ENCODE measurements around the gene ENOX1. TPM values are rescaled to one million over a fixed set of nuclear protein-coding genes. Genes with fewer than 3 reads are reported as not detected.

The ENOX1 gene
- polyA plus RNA-seq, 2 of the 4 experiments (the other 2 are of a cell fraction), result 0.28 to 0.41 TPM

DNA sequence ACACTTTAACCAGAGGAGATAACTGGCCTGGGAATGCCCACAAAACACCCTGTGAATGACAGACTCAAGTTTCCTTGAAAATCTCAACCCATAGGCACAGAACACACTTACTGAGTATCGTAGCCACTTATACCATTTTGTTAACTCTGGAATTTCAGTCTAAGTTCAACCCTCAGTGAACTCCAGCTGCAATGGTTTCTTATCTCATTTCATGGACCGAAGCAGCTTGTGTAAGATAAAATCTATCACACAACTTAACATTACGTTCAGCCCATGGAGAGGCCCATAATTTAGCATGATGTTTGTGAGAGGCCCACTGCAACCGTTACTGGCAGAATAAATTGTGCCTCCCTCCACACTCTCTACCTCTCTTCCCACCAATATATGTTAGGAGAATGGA is 440.3 kb downstream of the ENOX1 start:
- Histone ChIP-seq H3K4me3 (no peak overlapping the region), H3K4me2 (no peak overlapping the region), H3K9me3 (no peaks in the 10 kb centered on the region), H3K4me1 (0 out of 3 replicates have a peak, but pooled peaks cover 3% of the 10 kb centered on the region), H3K27ac (no peak overlapping the region)
- ChIA-PET POLR2A (no interaction called here), CTCF (no interaction called here)
- WGBS (ENCODE audit: missing lambda C conversion rate), result 76% methylated on average over 4 of the region's 4 CpGs
- DNase-seq (ENCODE audit: low read depth in 1 of 2, low spot score in 1 of 2), result no peak
- ATAC-seq, result no peak
- TF ChIP-seq KDM5A (IDR thresholded peaks at IDR 0.05), result no peak
- no peak for TF ChIP-seq RNF2 (IDR thresholded peaks at IDR 0.05; ENCODE audit: borderline replicate concordance, low read depth)
- TF ChIP-seq NR3C1 (IDR thresholded peaks at IDR 0.05), result no peak
- TF ChIP-seq, protein P1, sequence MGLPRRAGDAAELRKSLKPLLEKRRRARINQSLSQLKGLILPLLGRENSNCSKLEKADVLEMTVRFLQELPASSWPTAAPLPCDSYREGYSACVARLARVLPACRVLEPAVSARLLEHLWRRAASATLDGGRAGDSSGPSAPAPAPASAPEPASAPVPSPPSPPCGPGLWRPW (IDR thresholded peaks at IDR 0.05), result no peak
- TF ChIP-seq FOXS1 (CRISPR knock-in tag; IDR thresholded peaks at IDR 0.05), result no peak
- TF ChIP-seq, protein P2, sequence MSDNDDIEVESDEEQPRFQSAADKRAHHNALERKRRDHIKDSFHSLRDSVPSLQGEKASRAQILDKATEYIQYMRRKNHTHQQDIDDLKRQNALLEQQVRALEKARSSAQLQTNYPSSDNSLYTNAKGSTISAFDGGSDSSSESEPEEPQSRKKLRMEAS (IDR thresholded peaks at IDR 0.05), result no peak
- TF ChIP-seq HOXB5 (CRISPR knock-in tag; IDR thresholded peaks at IDR 0.05), result no peak
- TF ChIP-seq EHF (CRISPR knock-in tag; IDR thresholded peaks at IDR 0.05), result no peak
- TF ChIP-seq CEBPB (IDR thresholded peaks at IDR 0.05), result no peak
- TF ChIP-seq KDM1A (IDR thresholded peaks at IDR 0.05; ENCODE audit: low read depth), result no peak
- TF ChIP-seq HEYL (CRISPR knock-in tag; IDR thresholded peaks at IDR 0.05), result no peak
- TF ChIP-seq ESRRA (IDR thresholded peaks at IDR 0.05; ENCODE audit: borderline replicate concordance, low read length), result no peak
- TF ChIP-seq CHD2 (IDR thresholded peaks at IDR 0.05; ENCODE audit: low read length, partially characterized antibody), result no peak
- no peak for TF ChIP-seq NPAS2 (CRISPR knock-in tag; IDR thresholded peaks at IDR 0.05; ENCODE audit: borderline replicate concordance)
- TF ChIP-seq, protein P3, sequence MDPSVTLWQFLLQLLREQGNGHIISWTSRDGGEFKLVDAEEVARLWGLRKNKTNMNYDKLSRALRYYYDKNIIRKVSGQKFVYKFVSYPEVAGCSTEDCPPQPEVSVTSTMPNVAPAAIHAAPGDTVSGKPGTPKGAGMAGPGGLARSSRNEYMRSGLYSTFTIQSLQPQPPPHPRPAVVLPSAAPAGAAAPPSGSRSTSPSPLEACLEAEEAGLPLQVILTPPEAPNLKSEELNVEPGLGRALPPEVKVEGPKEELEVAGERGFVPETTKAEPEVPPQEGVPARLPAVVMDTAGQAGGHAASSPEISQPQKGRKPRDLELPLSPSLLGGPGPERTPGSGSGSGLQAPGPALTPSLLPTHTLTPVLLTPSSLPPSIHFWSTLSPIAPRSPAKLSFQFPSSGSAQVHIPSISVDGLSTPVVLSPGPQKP (IDR thresholded peaks at IDR 0.05; ENCODE audit: low read depth, low read length), result no peak
- FAIRE-seq, result no peak

DNA sequence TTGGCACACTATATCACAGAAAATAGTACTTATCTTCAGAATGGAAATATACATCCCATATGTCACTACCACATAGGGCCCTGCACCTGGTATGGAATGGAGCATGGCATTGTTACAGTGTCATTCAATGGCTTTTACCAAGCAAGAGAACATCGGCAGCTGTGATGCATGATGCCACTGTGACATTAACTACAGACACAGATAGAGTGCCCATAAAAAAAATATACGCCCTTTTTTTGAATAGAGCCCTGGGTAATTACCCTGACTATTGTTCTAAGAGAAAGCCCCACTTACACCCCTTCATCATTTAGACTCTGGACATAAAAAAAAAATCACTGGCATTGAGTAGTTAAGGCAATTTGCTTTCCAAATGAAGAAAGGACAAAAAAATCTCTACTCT is 443.1 kb downstream of the ENOX1 start:
- H3K27ac ChIP-seq, result no peak overlapping the region
- H3K4me2 ChIP-seq, result no peak overlapping the region
- 90% methylated on average over 2 of the region's 2 CpGs for WGBS (ENCODE audit: missing lambda C conversion rate)
- H3K4me3 ChIP-seq, result no peak overlapping the region
- FAIRE-seq, result no peak
- H3K4me1 ChIP-seq, result 0 out of 3 replicates have a peak, but pooled peaks cover 3% of the 10 kb centered on the region
- ATAC-seq, result no peak
- no peaks in the 10 kb centered on the region for H3K9me3 ChIP-seq
- TF ChIP-seq JUNB (IDR thresholded peaks at IDR 0.05), result no peak
- DNase-seq (ENCODE audit: low read depth in 1 of 2, low spot score in 1 of 2), result no peak
- POLR2A ChIA-PET, result no interaction called here
- CTCF ChIA-PET, result no interaction called here

DNA sequence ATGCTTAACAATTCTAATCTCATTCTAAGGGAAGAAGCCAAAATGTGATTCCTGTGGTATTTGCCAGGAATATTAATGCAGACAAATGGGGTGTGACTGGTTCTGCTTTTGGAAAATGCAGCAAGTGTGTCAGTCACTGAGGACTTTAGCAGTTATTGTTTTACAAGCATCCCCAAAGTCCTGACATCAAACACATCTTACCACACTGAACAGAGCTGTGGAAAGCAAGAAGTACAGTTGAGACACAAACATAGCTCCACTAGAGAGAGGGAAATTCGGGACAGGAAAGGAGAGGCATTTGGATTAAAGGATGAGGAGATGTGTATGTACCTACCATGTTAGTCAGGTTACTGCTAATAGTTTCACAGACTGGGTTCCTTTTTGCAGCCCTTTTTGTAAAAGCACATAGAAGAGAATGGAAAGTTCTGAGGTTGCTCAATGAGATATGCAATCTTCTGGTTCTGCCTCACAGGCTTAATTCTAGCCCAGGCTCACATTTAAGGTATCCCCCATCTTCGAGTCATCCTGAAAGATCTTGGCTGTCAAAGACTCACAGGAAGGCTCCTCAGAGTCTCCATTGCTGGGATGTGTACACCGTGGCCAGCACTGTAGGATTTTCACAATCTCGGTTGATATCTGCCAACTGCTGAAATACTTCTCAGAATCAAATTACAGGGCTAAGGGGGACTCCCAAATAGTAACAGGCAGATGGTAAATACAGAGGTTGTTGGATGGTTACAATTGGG is 446.8 kb downstream of the ENOX1 start:
- 27% methylated on average over 4 of the region's 4 CpGs for WGBS (ENCODE audit: missing lambda C conversion rate)
- TF ChIP-seq KDM1A (IDR thresholded peaks at IDR 0.05; ENCODE audit: low read depth), result no peak
- no peak for TF ChIP-seq RNF2 (IDR thresholded peaks at IDR 0.05; ENCODE audit: borderline replicate concordance, low read depth)
- no peak for TF ChIP-seq PHF8 (IDR thresholded peaks at IDR 0.05; ENCODE audit: borderline replicate concordance, low read depth)
- TF ChIP-seq TFCP2L1 (CRISPR knock-in tag; IDR thresholded peaks at IDR 0.05), result no peak
- TF ChIP-seq, protein P4, sequence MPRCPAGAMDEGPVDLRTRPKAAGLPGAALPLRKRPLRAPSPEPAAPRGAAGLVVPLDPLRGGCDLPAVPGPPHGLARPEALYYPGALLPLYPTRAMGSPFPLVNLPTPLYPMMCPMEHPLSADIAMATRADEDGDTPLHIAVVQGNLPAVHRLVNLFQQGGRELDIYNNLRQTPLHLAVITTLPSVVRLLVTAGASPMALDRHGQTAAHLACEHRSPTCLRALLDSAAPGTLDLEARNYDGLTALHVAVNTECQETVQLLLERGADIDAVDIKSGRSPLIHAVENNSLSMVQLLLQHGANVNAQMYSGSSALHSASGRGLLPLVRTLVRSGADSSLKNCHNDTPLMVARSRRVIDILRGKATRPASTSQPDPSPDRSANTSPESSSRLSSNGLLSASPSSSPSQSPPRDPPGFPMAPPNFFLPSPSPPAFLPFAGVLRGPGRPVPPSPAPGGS (IDR thresholded peaks at IDR 0.05), result no peak
- TF ChIP-seq ZC3H11A (IDR thresholded peaks at IDR 0.05), result no peak
- no peak for TF ChIP-seq BHLHE40 (IDR thresholded peaks at IDR 0.05; ENCODE audit: low read depth, low read length)
- TF ChIP-seq MAFK (IDR thresholded peaks at IDR 0.05; ENCODE audit: partially characterized antibody), result no peak
- TF ChIP-seq, protein P3 (IDR thresholded peaks at IDR 0.05; ENCODE audit: low read depth, low read length), result no peak
- no peak for TF ChIP-seq EP300 (IDR thresholded peaks at IDR 0.05)
- no peak for TF ChIP-seq ZSCAN20 (CRISPR knock-in tag; IDR thresholded peaks at IDR 0.05)
- no peak for TF ChIP-seq CBX8 (IDR thresholded peaks at IDR 0.05)
- TF ChIP-seq HEYL (CRISPR knock-in tag; IDR thresholded peaks at IDR 0.05), result no peak
- no peak for TF ChIP-seq POLR2A (IDR thresholded peaks at IDR 0.05; ENCODE audit: low read length)
- TF ChIP-seq NPAS2 (CRISPR knock-in tag; IDR thresholded peaks at IDR 0.05; ENCODE audit: borderline replicate concordance), result no peak
- TF ChIP-seq SREBF2 (IDR thresholded peaks at IDR 0.05), result no peak
- TF ChIP-seq EHMT2 (IDR thresholded peaks at IDR 0.05; ENCODE audit: low read depth), result no peak
- TF ChIP-seq JUNB (IDR thresholded peaks at IDR 0.05), result no peak
- no peak for FAIRE-seq
- Histone ChIP-seq H3K27ac (no peak overlapping the region), H3K4me2 (no peak overlapping the region), H3K4me3 (no peak overlapping the region), H3K9me3 (no peaks in the 10 kb centered on the region), H3K4me1 (no peaks in the 10 kb centered on the region)
- no peak for DNase-seq (ENCODE audit: low read depth in 1 of 2, low spot score in 1 of 2)
- ATAC-seq, result no peak
- ChIA-PET POLR2A (no interaction called here), CTCF (interaction anchor here (1.1 kb wide), 1 partner anchor 9 kb away, joined by 3 read pairs; no protein-coding TSS in a partner anchor)
